Type B pancreatic cell (in vitro differentiated cells): ENCODE data around the gene PABPC1L. TPM values are rescaled to one million over a fixed set of nuclear protein-coding genes. Genes with fewer than 3 reads are reported as not detected.

Experiments
- DNase-seq: peaks from one replicate; pipeline ENCODE4 v3.0.0; 2021; ENCODE audit warnings: mixed read lengths; ENCODE audit not compliant: unreplicated experiment; ENCODE audit errors: extremely low spot score
- H3K27ac Mint-ChIP-seq: 2 replicates; pipeline ENCODE4 v1.8.0; 2021; ENCODE audit warnings: mild to moderate bottlenecking, mixed read lengths
- H3K27me3 Mint-ChIP-seq: 2 replicates; pipeline ENCODE4 v1.8.0; 2021; ENCODE audit warnings: mixed read lengths
- H3K36me3 Mint-ChIP-seq: 2 replicates; pipeline ENCODE4 v1.8.0; 2021; ENCODE audit warnings: mixed read lengths
- H3K4me1 Mint-ChIP-seq: one replicate; pipeline ENCODE4 v1.8.0; 2021; ENCODE audit warnings: mixed read lengths; ENCODE audit not compliant: unreplicated experiment
- H3K4me3 Mint-ChIP-seq: 2 replicates; pipeline ENCODE4 v1.8.0; 2021; ENCODE audit warnings: mild to moderate bottlenecking, mixed read lengths
- H3K9me3 Mint-ChIP-seq: 2 replicates; pipeline ENCODE4 v1.8.0; 2021; ENCODE audit warnings: mixed read lengths
- CTCF ChIP-seq: fragments of 200-600 bp; sonication (generic); conservative IDR thresholded peaks from 2 replicates; pipeline ENCODE4 v1.5.0; 2021; ENCODE audit warnings: antibody characterized with exemption, mild to moderate bottlenecking
- total RNA-seq: library from RNA; stranded (reverse); gene quantifications from 2 replicates; pipeline ENCODE4 v1.2.1, GENCODE V29; 2021; ENCODE audit warnings: low replicate concordance

Gene PABPC1L
- total RNA-seq, 1 donor from 2014 or later, result 83.4 TPM

GRCh38 chr20:44894959-44895358, 14.9 kb upstream of the PABPC1L start:
- DNase-seq, result no peak
- Mint-ChIP-seq H3K36me3 (peaks cover 18% of the 10 kb centered on the region), H3K27me3 (no peaks in the 10 kb centered on the region), H3K9me3 (no peaks in the 10 kb centered on the region), H3K4me1 (peaks cover 16% of the 10 kb centered on the region), H3K4me3 (no peak overlapping the region), H3K27ac (no peak overlapping the region)
- TF ChIP-seq CTCF, result no peak

- TF ChIP-seq CTCF, result no peak
- no peaks in the 10 kb centered on the region for H3K27me3 Mint-ChIP-seq
Observed at GRCh38 chr20:44896583-44896982, 13.3 kb upstream of the PABPC1L start.

GRCh38 chr20:44897133-44897532, 12.7 kb upstream of the PABPC1L start:
- Mint-ChIP-seq H3K27me3 (no peaks in the 10 kb centered on the region), H3K4me3 (no peak overlapping the region), H3K9me3 (no peaks in the 10 kb centered on the region), H3K4me1 (peaks cover 19% of the 10 kb centered on the region), H3K36me3 (peaks cover 22% of the 10 kb centered on the region), H3K27ac (no peak overlapping the region)
- TF ChIP-seq CTCF, result no peak
- no peak for DNase-seq

More at GRCh38 chr20:44896583-44896982, 13.3 kb upstream of the PABPC1L start:
- H3K4me3 Mint-ChIP-seq, result no peak overlapping the region
- peaks cover 22% of the 10 kb centered on the region for H3K4me1 Mint-ChIP-seq
- H3K27ac Mint-ChIP-seq, result no peak overlapping the region
- no peak for DNase-seq
- H3K36me3 Mint-ChIP-seq, result peaks cover 22% of the 10 kb centered on the region
- H3K9me3 Mint-ChIP-seq, result no peaks in the 10 kb centered on the region

GRCh38 chr20:44900231-44900854, 9.5 kb upstream of the PABPC1L start:
- Mint-ChIP-seq H3K4me3 (no peak overlapping the region), H3K27me3 (no peaks in the 10 kb centered on the region), H3K36me3 (peaks cover 16% of the 10 kb centered on the region), H3K4me1 (peaks cover 11% of the 10 kb centered on the region), H3K27ac (peak overlapping the region; percentile 60), H3K9me3 (no peaks in the 10 kb centered on the region)
- DNase-seq, result no peak
- TF ChIP-seq CTCF, result no peak

GRCh38 chr20:44901974-44902373, 7.9 kb upstream of the PABPC1L start:
- peaks cover 7% of the 10 kb centered on the region for H3K4me1 Mint-ChIP-seq
- no peak for DNase-seq
- peaks cover 18% of the 10 kb centered on the region for H3K36me3 Mint-ChIP-seq
- no peaks in the 10 kb centered on the region for H3K27me3 Mint-ChIP-seq
- TF ChIP-seq CTCF, result no peak
- H3K27ac Mint-ChIP-seq, result peak overlapping the region; percentile 72
- H3K4me3 Mint-ChIP-seq, result no peak overlapping the region
- H3K9me3 Mint-ChIP-seq, result no peaks in the 10 kb centered on the region
